Fibroblast of skin of abdomen (primary cell): ENCODE data around the gene ENO2.

Experiments used
- DNase-seq: peaks from one replicate; pipeline ENCODE4 v3.0.0-alpha.2; 2013

Gene ENO2

DNA sequence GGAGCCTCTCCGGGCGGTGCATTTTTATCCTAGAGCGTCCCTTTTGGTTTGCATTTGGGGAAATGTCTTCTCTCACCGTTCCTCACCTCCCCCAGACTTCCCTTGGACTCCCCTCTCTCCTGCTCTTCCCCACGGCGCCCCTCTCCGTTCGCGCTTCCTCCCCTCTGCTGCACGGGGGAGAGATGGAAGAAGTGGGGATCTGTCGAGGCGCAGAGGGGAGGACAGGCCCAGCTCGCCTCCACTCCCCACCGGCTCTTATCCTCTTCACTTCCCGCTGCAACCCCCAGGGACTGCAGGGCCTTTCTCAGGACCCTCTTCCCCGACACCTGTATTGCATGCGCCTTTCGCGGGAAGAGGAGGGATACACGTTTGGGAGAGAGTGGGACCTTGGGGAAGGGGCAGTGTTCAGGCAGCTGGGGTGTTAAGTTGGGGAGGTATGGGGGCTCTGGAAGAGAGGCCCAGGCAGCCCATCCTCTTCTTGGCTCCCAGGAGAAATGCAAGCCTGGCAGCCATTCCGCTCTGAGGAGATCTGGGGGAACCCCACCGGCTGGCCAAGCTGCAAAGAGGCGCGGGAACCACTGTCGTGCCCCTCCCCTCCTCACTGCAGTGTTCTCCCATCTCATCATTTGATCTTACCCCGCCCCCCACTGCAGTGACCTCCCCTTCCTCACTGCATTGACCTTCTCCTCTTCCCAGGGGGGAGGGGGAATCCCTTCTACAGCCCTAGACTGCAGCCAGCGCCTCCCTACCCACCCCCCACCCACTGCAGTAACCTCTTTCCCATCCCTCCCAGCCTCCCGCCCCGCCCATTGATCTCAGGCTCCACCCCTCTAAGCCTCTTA is 788 bp downstream of the ENO2 start:
- DNase-seq = no peak

DNA sequence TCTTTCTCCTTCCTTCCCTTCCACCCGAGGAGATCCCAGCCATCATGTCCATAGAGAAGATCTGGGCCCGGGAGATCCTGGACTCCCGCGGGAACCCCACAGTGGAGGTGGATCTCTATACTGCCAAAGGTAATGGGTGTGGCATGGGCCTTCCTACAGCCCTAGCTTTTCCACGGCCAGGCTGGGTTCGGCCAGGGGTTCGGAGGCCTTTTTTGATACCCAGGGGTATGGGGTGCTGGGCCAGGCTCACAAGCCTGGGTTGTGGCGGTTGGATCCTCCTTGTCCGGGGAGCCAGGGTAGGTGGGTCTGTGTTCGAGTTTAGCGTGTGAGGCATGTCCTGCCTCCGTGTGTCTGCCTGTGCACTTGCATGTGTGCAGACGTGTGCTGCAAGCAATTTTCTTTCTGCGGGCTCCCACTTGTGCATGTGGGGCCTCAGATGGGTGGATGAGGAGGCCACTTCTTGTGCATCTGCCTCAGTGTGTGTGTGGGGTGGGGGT is 1.5 kb downstream of the ENO2 start:
- DNase-seq = no peak

DNA sequence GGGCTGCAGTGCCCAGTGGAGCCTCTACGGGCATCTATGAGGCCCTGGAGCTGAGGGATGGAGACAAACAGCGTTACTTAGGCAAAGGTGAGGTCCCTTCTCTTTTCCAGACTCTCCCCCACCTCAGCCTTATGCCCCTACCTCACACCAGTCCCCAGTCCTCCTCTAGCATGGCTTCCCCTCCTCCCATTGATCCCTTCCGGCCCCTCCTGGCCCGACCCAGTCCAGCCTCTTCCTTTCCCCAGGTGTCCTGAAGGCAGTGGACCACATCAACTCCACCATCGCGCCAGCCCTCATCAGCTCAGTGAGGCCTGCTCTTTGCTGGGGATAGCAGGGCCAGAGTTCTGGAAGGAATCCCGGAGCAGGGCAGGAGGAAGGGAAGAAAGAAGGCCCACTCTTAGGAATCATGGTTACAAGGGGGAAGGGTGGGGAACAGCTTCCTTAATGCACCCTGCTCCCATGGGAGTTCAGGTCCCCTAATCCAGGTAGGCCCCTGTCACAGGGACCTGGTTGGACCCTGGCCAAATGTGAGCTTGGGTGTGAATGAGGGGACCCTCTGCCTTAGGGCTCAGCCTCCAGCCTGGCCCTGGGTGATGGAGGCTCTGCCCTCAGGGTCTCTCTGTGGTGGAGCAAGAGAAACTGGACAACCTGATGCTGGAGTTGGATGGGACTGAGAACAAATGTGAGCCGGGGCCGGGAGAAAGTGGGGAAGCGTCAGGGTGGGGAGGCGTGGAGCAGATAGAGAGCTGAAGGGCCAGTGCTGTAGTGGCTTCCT is 2.2 kb downstream of the ENO2 start:
- no peak for DNase-seq

DNA sequence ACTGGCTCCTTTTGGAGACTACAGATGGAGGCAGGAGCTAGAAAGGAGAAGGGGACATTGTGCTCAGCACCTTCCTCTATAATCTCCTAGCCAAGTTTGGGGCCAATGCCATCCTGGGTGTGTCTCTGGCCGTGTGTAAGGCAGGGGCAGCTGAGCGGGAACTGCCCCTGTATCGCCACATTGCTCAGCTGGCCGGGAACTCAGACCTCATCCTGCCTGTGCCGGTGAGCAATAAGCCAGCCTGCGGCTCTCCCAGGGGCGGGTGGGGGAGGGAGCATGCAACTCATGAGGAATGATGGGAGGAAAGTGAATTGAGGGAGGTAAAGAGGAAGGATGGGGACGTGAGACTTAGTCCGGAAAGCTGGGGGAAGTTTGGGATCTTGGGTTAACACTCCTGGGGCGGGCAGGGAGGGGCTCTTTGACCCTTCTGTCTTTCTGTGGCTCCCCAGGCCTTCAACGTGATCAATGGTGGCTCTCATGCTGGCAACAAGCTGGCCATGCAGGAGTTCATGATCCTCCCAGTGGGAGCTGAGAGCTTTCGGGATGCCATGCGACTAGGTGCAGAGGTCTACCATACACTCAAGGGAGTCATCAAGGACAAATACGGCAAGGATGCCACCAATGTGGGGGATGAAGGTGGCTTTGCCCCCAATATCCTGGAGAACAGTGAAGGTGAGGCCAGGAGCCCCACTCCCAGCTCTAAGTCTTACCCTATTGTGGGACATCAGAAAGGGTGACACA is 3.3 kb downstream of the ENO2 start:
- peak; percentile 57 for DNase-seq

DNA sequence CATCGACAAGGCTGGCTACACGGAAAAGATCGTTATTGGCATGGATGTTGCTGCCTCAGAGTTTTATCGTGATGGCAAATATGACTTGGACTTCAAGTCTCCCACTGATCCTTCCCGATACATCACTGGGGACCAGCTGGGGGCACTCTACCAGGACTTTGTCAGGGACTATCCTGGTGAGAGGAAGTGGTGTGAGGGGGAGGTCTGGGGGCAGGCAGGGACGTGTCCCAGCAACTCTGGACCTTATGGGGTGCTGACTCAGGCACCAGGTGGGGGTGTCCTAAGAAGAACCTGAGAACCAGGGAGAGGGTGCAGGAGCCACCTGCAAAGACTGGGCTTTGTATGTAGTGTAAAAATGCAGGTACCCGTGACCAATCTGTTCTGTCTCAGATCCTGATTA is 5.2 kb downstream of the ENO2 start:
- no peak for DNase-seq

DNA sequence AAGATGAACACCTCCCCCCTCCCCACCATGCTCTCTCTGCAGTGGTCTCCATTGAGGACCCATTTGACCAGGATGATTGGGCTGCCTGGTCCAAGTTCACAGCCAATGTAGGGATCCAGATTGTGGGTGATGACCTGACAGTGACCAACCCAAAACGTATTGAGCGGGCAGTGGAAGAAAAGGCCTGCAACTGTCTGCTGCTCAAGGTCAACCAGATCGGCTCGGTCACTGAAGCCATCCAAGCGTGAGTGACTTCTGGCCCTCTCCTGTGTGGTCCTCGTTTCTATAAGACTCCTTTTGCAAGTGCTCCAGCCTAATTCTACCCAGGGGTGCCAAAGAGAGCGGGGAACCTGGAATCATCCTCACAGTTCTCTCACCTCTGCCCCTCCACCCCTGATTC is 7.2 kb downstream of the ENO2 start:
- no peak for DNase-seq

DNA sequence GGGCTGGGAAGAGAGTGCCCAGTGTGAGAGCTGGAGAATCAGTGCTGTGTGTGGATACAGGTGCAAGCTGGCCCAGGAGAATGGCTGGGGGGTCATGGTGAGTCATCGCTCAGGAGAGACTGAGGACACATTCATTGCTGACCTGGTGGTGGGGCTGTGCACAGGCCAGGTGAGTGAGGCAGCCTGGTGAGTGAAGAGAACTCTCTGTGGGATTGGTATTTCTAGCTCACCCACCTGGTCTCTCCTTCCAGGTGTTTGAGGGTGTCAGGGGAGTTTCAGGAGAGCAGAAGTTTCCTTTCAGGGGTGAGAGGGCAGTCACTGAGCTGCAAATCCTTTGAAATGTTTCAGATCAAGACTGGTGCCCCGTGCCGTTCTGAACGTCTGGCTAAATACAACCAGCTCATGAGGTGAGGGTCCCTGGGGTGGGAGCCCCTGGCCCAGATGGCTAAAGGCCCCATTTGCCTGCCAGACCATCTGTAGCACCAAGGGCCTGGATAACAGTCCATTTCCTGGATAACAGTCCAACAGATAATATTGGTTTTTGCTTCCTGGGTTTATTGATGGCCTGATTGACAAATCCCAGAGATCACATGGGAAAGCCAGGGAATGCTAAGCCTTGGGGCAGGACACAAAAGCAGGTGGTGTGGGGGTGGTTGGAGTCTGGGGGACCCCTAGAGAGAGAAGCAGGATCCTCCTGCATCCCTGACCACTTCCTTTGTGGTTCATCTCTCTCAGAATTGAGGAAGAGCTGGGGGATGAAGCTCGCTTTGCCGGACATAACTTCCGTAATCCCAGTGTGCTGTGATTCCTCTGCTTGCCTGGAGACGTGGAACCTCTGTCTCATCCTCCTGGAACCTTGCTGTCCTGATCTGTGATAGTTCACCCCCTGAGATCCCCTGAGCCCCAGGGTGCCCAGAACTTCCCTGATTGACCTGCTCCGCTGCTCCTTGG is 7.9 kb downstream of the ENO2 start:
- no peak for DNase-seq

DNA sequence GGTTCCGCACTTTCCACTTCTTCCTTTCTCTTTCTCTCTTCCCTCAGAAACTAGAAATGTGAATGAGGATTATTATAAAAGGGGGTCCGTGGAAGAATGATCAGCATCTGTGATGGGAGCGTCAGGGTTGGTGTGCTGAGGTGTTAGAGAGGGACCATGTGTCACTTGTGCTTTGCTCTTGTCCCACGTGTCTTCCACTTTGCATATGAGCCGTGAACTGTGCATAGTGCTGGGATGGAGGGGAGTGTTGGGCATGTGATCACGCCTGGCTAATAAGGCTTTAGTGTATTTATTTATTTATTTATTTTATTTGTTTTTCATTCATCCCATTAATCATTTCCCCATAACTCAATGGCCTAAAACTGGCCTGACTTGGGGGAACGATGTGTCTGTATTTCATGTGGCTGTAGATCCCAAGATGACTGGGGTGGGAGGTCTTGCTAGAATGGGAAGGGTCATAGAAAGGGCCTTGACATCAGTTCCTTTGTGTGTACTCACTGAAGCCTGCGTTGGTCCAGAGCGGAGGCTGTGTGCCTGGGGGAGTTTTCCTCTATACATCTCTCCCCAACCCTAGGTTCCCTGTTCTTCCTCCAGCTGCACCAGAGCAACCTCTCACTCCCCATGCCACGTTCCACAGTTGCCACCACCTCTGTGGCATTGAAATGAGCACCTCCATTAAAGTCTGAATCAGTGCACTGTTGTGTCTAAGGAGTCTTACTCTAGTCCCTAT is 8.8 kb downstream of the ENO2 start:
- no peak for DNase-seq

DNA sequence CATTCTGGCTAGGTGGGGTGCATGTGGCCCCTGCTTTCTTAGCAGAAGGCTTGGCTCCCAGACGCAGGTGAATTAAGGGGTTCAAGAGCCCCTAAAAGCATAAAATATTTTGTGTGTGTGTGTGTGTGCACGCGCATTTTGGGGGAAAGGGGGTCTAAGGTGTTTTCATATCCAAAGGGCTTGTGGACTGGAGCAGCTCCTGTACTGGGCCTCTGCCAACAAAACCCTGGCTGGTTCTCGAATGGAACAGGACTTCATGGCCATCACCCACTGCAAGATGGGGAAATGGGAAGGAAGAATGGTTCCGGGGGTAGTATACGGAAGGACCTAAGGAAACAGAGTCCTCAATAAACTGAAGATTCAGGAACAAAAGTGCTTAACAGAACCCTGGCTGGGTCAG is 9.5 kb downstream of the ENO2 start:
- no peak for DNase-seq

DNA sequence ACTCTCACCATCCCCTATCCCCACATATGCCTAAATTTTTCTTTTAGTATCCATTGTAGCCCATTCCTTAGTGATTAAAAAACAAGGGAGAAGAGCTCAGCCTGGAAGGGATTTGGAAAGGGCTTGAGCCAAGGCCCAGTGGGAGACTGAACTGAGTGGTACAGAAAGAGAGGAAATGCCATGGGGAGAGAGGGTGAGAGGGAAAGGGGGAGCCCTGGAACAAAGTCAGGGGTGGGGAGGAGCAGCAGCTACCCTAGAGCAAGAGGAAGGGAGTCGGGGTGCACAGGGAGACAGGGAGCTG is 10.8 kb downstream of the ENO2 start:
- no peak for DNase-seq

DNA sequence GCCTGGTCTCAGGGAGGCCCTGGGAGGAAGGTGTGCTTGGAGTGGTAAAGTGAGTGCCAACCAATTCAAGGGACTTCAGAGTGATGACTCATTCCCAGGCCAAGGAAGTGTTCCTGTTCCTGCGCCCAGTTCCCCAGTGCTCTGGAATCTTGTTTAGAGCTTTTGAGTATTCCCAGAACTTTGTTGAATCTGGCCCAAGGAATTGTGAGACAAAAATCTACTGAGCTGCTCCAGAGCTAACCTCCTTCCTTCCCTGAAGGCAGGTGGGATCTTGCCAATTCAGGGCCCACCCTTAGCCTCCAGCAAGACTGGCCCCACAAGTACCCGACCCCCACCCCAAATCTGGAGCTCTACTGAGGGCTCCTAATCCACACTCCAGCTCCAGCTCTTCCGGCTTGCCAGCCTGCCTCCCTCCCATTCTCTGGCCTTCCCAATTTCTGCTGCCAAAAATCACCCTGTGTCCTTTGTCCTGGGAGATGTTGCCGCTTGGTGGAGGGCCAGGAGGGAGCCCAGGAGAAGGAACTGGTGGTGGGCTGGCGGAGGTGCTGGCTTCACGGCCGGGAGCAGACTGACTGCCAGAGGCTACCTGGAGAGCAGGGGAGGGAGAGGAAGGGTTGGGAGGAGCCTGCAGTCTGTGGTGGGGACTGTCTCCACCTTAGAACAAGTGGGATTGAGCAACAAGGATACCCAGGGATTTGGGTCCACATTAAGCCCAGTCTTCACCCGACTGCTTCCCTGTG is 11.3 kb downstream of the ENO2 start:
- DNase-seq = peak; percentile 87

DNA sequence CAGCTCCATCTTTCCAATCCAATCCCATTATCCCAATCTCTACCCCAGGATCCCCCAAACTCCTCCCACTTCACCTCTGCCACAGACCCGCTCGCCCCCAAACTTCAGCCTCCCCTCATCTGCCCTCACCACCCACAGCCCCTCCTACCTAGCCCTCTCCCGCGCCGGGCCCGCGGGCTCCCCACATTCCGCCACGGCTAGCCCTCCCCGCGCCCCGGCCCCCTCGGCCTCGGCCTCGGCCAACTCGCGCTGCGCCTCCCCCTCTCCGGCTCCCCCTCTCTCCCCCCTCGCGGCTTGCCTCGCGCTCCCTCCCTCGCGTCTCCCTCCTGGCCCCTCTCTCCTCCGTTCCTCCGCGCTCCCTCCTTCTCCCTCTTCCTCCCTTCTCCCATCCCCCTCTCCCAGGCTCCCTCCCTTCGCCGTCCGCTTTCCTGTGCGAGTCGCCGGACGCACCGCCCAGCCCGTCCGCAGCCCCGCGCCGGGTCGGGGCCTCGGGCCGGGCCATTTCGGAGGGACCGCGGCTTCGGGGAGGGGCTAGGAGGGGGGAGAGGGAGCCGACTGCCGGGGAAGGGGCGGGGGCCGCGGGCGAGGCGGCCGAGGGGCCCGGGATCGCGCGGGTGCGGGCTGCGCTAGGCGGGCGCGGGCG is 13.1 kb downstream of the ENO2 start, which contains the start of gene ATN1:
Gene ATN1, plus strand, starts transcription at position 581 of the 643 bp plus-strand sequence. CDS start 6,043 bp downstream, outside the sequence.
- peak; percentile 87 for DNase-seq

DNA sequence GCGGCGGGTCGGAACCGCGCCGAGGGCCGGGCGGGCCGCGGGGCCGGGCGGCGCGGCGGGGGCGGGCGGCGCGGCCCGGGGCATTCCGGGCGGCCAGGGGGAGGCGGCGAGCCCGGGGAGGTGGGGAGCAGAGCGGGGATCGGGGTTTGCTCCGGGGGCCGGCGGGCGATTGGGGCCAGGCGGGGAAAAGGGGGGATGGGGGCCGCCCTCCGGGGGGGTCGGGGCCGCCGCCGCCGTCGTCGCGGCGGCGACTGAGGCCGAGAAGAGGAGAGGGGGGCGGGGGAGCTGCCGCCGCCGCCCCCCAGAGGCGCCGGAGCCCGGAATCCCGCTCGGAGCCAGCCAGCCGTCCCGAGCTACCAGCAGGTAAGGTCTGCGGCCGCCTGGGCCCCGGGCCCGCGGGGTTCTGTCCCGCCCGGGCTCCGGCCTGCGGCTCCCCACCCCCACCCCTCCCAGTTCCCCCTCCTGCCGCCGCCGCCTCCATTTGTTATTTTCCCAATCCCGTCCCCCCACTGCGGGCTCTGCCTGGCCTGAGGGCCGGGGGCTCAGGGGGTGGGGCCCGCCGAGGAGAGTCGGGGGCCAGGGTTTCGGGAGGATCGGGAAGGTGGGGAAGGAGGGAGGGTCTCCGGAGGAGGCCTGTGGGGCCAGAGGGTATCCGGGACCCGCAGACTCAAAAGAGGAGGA is 13.8 kb downstream of the ENO2 start:
- no peak for DNase-seq

DNA sequence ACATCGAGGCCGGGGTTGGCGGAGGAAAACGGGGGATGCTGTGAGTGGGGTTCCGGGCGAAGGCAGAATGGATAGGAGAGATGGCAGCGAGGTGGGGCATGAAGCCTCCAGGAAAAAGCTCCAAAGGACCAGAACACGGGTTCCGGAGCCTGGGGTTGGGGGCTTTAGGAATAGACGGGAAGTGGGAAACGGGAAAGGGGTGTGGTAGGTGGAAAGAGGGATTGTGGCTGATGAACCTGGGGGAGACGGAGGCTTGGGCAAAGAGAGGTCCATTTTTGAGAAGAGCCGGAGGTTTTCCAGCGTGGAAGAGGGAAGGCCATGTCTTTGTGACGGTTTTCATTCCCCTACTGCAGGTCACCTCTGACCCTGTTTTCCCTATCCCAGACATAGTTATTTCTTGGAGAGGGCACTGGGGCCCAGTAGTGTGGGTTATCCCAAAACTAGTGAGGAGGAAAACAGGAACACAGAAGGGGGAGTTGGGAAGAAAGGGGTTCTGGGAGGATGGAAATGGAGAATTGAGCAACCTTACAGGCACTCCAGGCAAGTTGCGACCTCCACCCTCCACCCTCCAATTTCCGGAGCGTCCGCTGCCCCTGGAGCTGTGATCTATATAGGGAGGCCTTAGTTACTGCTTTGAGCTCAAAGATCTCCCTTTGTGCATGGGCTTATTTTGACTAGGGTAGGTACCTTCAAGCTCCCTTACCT is 14.5 kb downstream of the ENO2 start:
- no peak for DNase-seq

DNA sequence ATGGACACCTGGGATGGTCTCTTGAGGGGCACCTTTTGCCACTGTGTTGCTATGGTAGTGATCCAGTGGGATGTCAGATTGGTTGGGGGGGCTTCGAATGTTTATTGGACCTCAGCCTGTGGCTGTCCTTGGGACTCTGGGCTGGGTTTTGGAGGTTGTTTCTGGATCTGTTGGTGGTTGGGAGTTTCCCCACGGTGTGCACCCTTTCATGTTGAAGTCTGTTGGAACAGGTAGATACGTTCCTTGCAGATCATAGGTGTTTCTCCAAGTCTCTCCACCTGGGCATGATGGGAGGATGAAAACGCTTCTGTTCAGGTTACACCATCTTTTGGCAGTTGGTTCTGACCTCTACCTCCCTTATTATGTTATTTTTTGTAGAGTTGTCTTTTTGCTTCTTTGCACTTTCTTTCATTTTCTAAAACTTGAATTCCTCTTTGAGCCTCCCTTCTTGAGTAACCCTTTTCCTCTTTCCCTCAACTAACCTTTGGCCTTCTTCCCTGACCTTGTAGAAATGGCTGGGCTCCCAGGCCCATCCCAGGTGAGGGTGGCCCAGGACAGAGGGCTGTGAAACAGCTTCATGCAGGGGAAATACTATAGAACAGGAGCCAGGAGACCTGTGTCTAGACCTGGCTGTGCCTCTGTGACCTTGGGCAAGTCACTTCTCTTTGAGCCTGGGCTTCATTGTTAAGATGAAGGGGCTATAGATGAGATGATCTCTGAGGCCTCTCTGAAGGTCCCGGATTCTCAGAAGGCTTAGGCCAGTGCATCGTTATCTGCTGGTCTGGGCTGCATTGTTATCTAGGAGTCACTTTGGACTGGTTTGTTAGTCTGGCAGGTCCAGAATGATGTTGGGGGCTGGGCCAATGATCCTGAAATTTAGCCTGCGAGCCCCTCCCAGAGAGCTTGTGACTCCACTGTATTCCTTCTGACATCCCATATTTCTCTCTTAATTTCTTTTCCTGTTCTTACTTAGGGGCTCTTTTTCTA is 15.4 kb downstream of the ENO2 start:
- DNase-seq = no peak

DNA sequence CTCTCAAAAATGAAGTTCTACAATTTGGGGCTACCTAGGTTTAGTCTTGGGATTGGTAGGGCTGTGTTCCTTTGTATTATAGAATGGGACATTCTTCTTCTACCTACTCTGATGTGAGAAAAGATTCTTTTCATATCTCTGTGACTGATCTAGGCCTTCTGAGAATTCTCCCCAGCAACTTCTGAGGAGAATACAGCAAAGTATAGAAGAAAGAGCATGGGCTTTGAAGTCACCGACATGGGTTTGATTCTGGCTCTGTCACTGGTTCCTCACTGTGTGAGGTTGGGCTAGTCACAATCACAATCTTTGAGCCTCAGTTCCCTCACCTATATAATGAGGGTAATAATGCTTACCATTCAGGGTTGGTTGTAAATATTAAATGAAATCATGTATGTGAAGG is 18.4 kb downstream of the ENO2 start:
- DNase-seq = no peak

DNA sequence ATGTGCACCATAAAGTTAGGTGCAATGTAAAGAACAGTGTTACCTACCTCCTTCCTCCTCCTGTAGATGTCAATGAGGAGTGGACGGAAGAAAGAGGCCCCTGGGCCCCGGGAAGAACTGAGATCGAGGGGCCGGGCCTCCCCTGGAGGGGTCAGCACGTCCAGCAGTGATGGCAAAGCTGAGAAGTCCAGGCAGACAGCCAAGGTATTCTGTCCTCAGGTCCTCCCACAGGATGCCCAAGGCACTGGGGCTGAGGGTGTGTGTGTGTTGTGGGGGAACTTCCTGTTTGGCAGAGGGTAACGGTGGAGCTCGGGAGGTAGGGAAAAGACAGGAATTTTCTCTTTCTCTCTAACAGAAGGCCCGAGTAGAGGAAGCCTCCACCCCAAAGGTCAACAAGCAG is 19.7 kb downstream of the ENO2 start:
- DNase-seq = no peak
